Thoracic aorta (tissue), 2 donors: ENCODE data around the gene CDC42BPG. TPM values are rescaled to one million over a fixed set of nuclear protein-coding genes. Genes with fewer than 3 reads are reported as not detected.

Source experiments
- ATAC-seq: fragments of 150-250 bp; one replicate; pipeline ENCODE4 v1.8.0; 2017; ENCODE audit warnings: low read depth; ENCODE audit not compliant: insufficient number of reproducible peaks, low FRiP score
- DNase-seq: peaks from one replicate; pipeline ENCODE4 v3.0.0-alpha.2; 2020; ENCODE audit warnings: low spot score
- H3K27ac ChIP-seq, 2 donors: fragments of 200-600 bp; sonication (generic); 1 replicate in 1 of 2; 2 replicates in 1 of 2; pipeline ENCODE4 v1.5.1; 2016; ENCODE audit warnings: mild to moderate bottlenecking in 2 of 2, moderate library complexity in 2 of 2
- H3K27me3 ChIP-seq: fragments of 200-600 bp; sonication (generic); replicated peaks from 2 replicates; pipeline ENCODE4 v1.6.0; 2016; ENCODE audit warnings: mild to moderate bottlenecking; ENCODE audit not compliant: insufficient read depth
- H3K36me3 ChIP-seq: fragments of 200-600 bp; sonication (generic); one replicate; pipeline ENCODE4 v1.5.1; 2016
- H3K4me1 ChIP-seq, 2 donors: fragments of 200-600 bp; sonication (generic); 1 replicate in 1 of 2; 2 replicates in 1 of 2; pipeline versions ENCODE4 v1.5.1 to v1.6.0; 2016; ENCODE audit warnings: low read depth in 2 of 2, mild to moderate bottlenecking in 1 of 2; ENCODE audit not compliant: control insufficient read depth in 1 of 2
- H3K4me3 ChIP-seq: fragments of 200-600 bp; sonication (generic); 2 replicates; pipeline ENCODE4 v1.5.1; 2016; ENCODE audit warnings: mild to moderate bottlenecking
- H3K9me3 ChIP-seq: fragments of 200-600 bp; sonication (generic); 2 replicates; pipeline ENCODE4 v1.5.1; 2016
- CTCF ChIP-seq: fragments of 200-600 bp; sonication (generic); IDR thresholded peaks from one replicate; pipeline ENCODE4 v1.5.1; 2019; ENCODE audit warnings: antibody characterized with exemption
- total RNA-seq, 2 donors: library from RNA; depleted of rRNA; stranded (reverse); fragments of >200 nt; gene quantifications; one replicate each; pipeline versions ENCODE4 v1.1.0 to v1.2.3, GENCODE V29; 2016

The CDC42BPG gene
- total RNA-seq, 2 donors from 2014 or later = 0.68 to 1.2 TPM

- H3K9me3 ChIP-seq = no peaks in the 10 kb centered on the region
- peaks cover 62 to 95% of the 10 kb centered on the region in 2 donors for H3K4me1 ChIP-seq
- ATAC-seq (no peak), DNase-seq (no peak)
- H3K36me3 ChIP-seq = peaks cover 33% of the 10 kb centered on the region
- H3K27ac ChIP-seq = peak overlapping the region; percentile 83 to 96
- no peak for TF ChIP-seq CTCF
- no peaks in the 10 kb centered on the region for H3K27me3 ChIP-seq
- H3K4me3 ChIP-seq = no peak overlapping the region
Measured at GRCh38 chr11:64857485-64857884, 13.0 kb upstream of the CDC42BPG start.

- peak; percentile 89 for DNase-seq
- H3K36me3 ChIP-seq = peaks cover 33% of the 10 kb centered on the region
- peak overlapping the region; percentile 83 to 96 for H3K27ac ChIP-seq
Measured at GRCh38 chr11:64856382-64857227, 12.2 kb upstream of the CDC42BPG start.

DNA sequence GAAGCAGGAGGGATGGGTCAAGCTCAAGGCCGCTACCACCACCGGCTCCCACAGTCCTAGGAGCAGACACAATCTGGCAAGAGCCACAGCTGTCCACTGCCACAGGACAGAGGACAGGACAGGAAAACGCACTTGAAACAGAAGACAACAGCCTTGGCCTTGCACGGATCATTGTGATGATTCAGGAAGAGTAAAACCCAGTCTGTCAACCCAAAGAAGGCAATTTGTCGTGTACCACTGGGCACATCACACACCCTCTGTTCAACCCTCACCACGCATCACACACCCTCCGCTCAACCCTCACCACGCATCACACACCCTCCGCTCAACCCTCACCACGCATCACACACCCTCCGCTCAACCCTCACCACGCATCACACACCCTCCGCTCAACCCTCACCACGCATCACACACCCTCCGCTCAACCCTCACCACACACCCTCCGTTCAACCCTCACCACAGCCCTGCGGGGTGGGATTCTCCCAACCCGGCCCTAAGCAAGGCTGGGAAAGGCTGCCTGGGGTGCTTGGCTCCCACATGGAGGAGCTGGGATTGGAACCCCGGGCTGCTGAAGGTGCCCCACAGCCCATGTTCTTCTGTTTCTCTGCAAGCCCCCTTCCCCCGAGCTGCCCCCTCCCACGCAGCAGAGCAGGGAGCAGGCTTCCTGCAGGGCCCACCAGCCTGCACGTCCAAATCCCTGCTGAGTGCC, 11.3 kb upstream of the CDC42BPG start:
- ATAC-seq (no peak), DNase-seq (no peak)
- Histone ChIP-seq H3K4me1 (peaks cover 50 to 85% of the 10 kb centered on the region in 2 donors), H3K4me3 (peak overlapping the region; percentile 35), H3K27me3 (no peaks in the 10 kb centered on the region), H3K27ac (peak overlapping the region; percentile 83 to 96), H3K36me3 (peaks cover 33% of the 10 kb centered on the region), H3K9me3 (no peaks in the 10 kb centered on the region)
- no peak for TF ChIP-seq CTCF

More at GRCh38 chr11:64856382-64857227, 12.2 kb upstream of the CDC42BPG start:
- no peak for TF ChIP-seq CTCF
- H3K4me3 ChIP-seq = peak overlapping the region; percentile 11
- no peaks in the 10 kb centered on the region for H3K9me3 ChIP-seq
- peaks cover 53 to 86% of the 10 kb centered on the region in 2 donors for H3K4me1 ChIP-seq
- no peaks in the 10 kb centered on the region for H3K27me3 ChIP-seq
- ATAC-seq = peak; percentile 69

- peak overlapping the region; percentile 35 for H3K4me3 ChIP-seq
- H3K27ac ChIP-seq = peak overlapping the region; percentile 83 to 96
- DNase-seq (peak; percentile 88), ATAC-seq (peak; percentile 58)
- H3K36me3 ChIP-seq = peaks cover 33% of the 10 kb centered on the region
- H3K9me3 ChIP-seq = no peaks in the 10 kb centered on the region
- no peaks in the 10 kb centered on the region for H3K27me3 ChIP-seq
- peaks cover 52 to 83% of the 10 kb centered on the region in 2 donors for H3K4me1 ChIP-seq
- TF ChIP-seq CTCF = no peak
Measured at GRCh38 chr11:64854534-64855502, 10.4 kb upstream of the CDC42BPG start.
